Heart left ventricle (tissue), 16 donors: Measurements from ENCODE around the gene CSF1. TPM values are rescaled to one million over a fixed set of nuclear protein-coding genes. Genes with fewer than 3 reads are reported as not detected.
A peak's percentile ranks its signal among the peaks of the same experiment; 100 is the strongest.
"Not testable (repeated sequence)": the region's sequence is repeated elsewhere in the genome, so short reads cannot be mapped to it uniquely, and the experiment has no call there.

Experiments
- ATAC-seq, 4 donors: fragments of 200-7000 bp; cut with Tn5 transposase; one replicate each; pipeline ENCODE4 v1.9.1; 2020 to 2022; ENCODE audit warnings: moderate library complexity in 4 of 4, mild to moderate bottlenecking in 3 of 4, moderate number of reproducible peaks in 1 of 4
- DNase-seq, 5 donors: peaks; one replicate each; pipeline ENCODE4 v3.0.0-alpha.2; 2020
- H3K27ac ChIP-seq, 12 donors: fragments of 200-600 bp; sonication (generic) in 4 of 12; one replicate each; pipeline versions ENCODE4 v1.5.0 to v1.8.0; 2016 to 2022; ENCODE audit warnings: mild to moderate bottlenecking in 2 of 12
- H3K27me3 ChIP-seq, 9 donors: fragments of 200-600 bp; sonication (generic) in 2 of 9; one replicate each; pipeline versions ENCODE4 v1.5.1 to v1.8.0; 2016 to 2022; ENCODE audit warnings: mild to moderate bottlenecking in 3 of 9
- H3K36me3 ChIP-seq, 9 donors: fragments of 200-600 bp; sonication (generic) in 2 of 9; one replicate each; pipeline versions ENCODE4 v1.5.0 to v1.8.0; 2018 to 2022; ENCODE audit warnings: mild to moderate bottlenecking in 2 of 9
- H3K4me1 ChIP-seq, 12 donors: fragments of 200-600 bp; sonication (generic) in 4 of 12; one replicate each; pipeline versions ENCODE4 v1.5.0 to v1.8.0; 2016 to 2022; ENCODE audit warnings: mild to moderate bottlenecking in 3 of 12
- H3K4me3 ChIP-seq, 12 donors: fragments of 200-600 bp; sonication (generic) in 4 of 12; one replicate each; pipeline versions ENCODE4 v1.5.0 to v1.8.0; 2017 to 2022; ENCODE audit warnings: mild to moderate bottlenecking in 9 of 12, moderate library complexity in 4 of 12
- H3K9me3 ChIP-seq, 12 donors: fragments of 200-600 bp; sonication (generic) in 4 of 12; one replicate each; pipeline versions ENCODE4 v1.5.0 to v1.8.0; 2016 to 2022; ENCODE audit warnings: mild to moderate bottlenecking in 1 of 12
- POLR2A ChIP-seq, 2 donors: fragments of 450-650 bp; IDR thresholded peaks; one replicate each; pipeline ENCODE4 v1.6.1; 2017; ENCODE audit warnings: antibody characterized with exemption in 2 of 2, mild to moderate bottlenecking in 2 of 2, moderate library complexity in 2 of 2
- WGBS, 4 donors: extraction: QIAGEN DNeasy Blood & Tissue Kit in 2 of 4; methylation state at CpG; one replicate each; pipeline versions ENCODE4 v1.1.5 to v1.1.7; 2013 to 2018; 5-methylcytosine and 5-hydroxymethylcytosine counted together
- intact Hi-C, 10 donors: fragments of 100-400 bp; cut with DNase I; formaldehyde crosslinking; loops; one replicate each; pipeline versions ENCODE4 v1.11.1 to v1.14.2; 2022
- polyA plus RNA-seq, 2 donors: library from polyadenylated mRNA; stranded (reverse); fragments of 200-250 nt; gene quantifications; one replicate each; pipeline ENCODE4 v1.2.3, GENCODE V29; 2013
- total RNA-seq, 9 donors: library from RNA; depleted of rRNA in 2 of 9; stranded (reverse); fragments of >200 nt in 2 of 9; fragmentation: NEBNext Ultra II Directional in 3 of 9; extraction: Animal tissue kit (Norgen Biotek cat#: 25700) in 3 of 9; gene quantifications; one replicate each; pipeline versions ENCODE4 v1.1.0 to v1.2.4, GENCODE V29; 2016 to 2023
- TF ChIP-seq, protein P1 (sequence below), 12 donors: fragments of 200-600 bp; sonication (generic) in 4 of 12; IDR thresholded peaks; one replicate each; pipeline versions ENCODE4 v1.5.0 to v1.8.0; 2018 to 2022; ENCODE audit warnings: antibody characterized with exemption in 12 of 12, mild to moderate bottlenecking in 5 of 12
- donor health status: ischemic (EF 13 %, LVEDD 7.1; RV severe dilation, severe dysfunction).
- donor health status: healthy with polysubstance abuse.
- donor health status: DM: no; HTN: yes; CAD: no.
- donor health status: DM: no; HTN: no; CAD: no.
- donor health status: ischemic (EF 25% LVEDD 6.9; RV normal size, moderate dysfunction).
- donor health status: ischemic (EF 25% LVEDD 5.7; RV mildly dilated, moderate dysfunction).
- donor health status: healthy.
- donor health status: DM: yes; HTN: yes; CAD: no.
- donor health status: ischemic (EF 35%, LVEDD 5.7; RV mildly dilated, moderate dysfunction).
- donor health status: nonischemic (EF 11% LVEDD 7.7; RV severe dilation, severe dysfunction).
- donor health status: DM: yes; HTN: yes; CAD: no.
- donor health status: PGD.
- donor health status: ischemic (EF 29% LVEDD 5.4; RV normal size, mild dysfunction).
- donor health status: nonischemic (EF 23%, LVEDD 6.1; RV moderate dilation, normal function).

Gene CSF1
- total and polyA plus RNA-seq, 11 donors: 9.0 to 64.8 (median 13.3) TPM

DNA sequence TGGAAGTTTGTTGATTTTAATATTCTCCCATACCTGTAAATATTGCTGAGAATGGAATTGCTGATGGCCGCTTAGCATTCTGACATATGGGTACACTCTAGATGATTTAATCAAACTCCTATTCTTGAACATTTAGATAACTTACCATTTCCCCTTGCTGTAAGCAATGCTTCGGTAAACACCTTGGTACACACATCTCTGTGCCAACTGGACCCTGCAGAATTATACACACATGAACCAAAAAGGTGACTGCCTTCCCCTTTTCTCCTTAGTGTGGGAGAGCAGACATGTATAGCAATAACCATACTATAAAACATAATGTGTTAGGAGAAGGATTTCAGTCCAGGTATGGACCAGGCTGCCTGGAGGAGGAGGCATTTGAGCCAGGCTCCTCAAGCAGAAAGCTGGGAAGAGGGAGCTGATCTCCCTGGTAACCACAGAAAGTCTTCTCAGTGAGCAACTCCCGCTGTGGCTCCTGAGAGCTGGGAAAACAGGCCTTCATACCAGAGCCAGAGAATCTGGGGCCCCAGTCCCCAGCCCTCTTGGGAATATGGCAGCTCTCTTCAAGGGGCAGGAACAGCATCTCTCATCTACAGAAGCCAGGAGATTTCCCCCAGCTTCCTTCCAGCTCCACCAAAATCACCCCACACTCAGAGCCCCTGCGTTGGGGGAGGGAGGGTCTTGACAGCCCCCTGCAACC, 33.9 kb upstream of the CSF1 start:
- ATAC-seq: peak in 2 of 4 donors; percentile 15
- no peak for TF ChIP-seq POLR2A (IDR thresholded peaks at IDR 0.05)
- TF ChIP-seq, protein P1, sequence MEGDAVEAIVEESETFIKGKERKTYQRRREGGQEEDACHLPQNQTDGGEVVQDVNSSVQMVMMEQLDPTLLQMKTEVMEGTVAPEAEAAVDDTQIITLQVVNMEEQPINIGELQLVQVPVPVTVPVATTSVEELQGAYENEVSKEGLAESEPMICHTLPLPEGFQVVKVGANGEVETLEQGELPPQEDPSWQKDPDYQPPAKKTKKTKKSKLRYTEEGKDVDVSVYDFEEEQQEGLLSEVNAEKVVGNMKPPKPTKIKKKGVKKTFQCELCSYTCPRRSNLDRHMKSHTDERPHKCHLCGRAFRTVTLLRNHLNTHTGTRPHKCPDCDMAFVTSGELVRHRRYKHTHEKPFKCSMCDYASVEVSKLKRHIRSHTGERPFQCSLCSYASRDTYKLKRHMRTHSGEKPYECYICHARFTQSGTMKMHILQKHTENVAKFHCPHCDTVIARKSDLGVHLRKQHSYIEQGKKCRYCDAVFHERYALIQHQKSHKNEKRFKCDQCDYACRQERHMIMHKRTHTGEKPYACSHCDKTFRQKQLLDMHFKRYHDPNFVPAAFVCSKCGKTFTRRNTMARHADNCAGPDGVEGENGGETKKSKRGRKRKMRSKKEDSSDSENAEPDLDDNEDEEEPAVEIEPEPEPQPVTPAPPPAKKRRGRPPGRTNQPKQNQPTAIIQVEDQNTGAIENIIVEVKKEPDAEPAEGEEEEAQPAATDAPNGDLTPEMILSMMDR (IDR thresholded peaks at IDR 0.05): no peak
- Histone ChIP-seq H3K4me3 (peak overlapping the region in 2 of 12 donors; percentile 2 to 13), H3K27ac (peak overlapping the region; percentile 62 to 86 (median 80)), H3K36me3 (no peaks in the 10 kb centered on the region), H3K9me3 (no peaks in the 10 kb centered on the region), H3K4me1 (peaks cover 0 to 46% (median 20%) of the 10 kb centered on the region in 12 donors), H3K27me3 (no peaks in the 10 kb centered on the region)
- intact Hi-C loops: loop anchor here in 1 of 10 donors (1.0 kb wide), 1 partner anchor 34 kb away; the partner anchor contains the start of gene CSF1
- no peak for DNase-seq
- WGBS, 4 donors: 62 to 76% (median 73%) methylated on average over 4 of the region's 4 CpGs

DNA sequence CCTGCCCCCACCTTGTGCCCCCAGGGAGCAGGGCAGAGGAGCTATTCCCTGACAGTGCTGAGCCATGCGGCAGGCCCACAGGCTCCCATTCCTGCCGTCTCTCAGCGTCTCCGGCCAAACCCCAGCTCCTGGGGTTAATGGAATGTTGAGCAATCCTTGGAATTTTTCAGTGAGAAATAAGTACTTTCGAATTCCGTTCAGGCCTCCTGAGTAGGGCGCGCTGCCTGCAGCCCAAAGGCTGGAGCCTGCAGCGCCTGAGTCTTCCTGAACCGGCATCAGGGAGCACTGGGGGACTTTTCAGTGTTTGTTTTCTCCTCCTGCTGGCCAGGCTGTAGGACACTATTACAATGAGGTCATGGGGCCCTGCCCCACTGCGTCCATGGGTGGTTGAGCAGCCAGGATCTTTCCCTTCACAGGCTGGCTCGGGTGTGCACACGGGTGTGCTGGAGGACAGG, 33.3 kb upstream of the CSF1 start:
- no peaks in the 10 kb centered on the region for H3K36me3 ChIP-seq
- H3K27me3 ChIP-seq: no peaks in the 10 kb centered on the region
- H3K9me3 ChIP-seq: no peaks in the 10 kb centered on the region
- peak; percentile 65 to 94 (median 90) for ATAC-seq
- H3K27ac ChIP-seq: peak overlapping the region; percentile 62 to 86 (median 80)
- peak; percentile 57 to 84 (median 65) for DNase-seq
- peak overlapping the region in 2 of 12 donors; percentile 2 to 13 for H3K4me3 ChIP-seq
- intact Hi-C loops: loop anchor here in 1 of 10 donors (1.0 kb wide), 1 partner anchor 33 kb away; the partner anchor contains the start of gene CSF1
- H3K4me1 ChIP-seq: peaks cover 0 to 50% (median 20%) of the 10 kb centered on the region in 12 donors
- TF ChIP-seq, protein P1 (IDR thresholded peaks at IDR 0.05): peak in 8 of 12 donors; percentile 8 to 44 (median 25)
- TF ChIP-seq POLR2A (IDR thresholded peaks at IDR 0.05): no peak
- WGBS, 4 donors: 39 to 52% (median 46%) methylated on average over 12 to 13 of the region's 13 CpGs

DNA sequence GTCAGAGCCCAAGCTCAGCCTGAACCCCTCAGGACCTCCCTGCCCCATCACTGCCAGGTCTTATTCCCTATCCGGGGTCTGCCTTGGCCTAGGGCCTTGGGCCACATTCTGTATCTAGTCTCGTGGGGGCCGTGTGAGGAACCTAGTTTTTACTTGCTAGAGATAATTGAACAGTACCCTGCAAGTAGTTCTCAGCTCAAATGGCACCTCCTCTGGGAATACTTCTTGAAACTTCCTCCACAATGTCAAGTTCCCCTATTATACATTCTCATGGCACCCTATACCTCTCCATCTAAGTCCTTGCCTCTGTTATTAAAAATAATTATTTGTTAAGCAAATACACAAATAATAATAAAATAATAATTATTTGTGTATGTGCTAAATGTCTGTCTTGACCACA, 32.9 kb upstream of the CSF1 start:
- H3K4me1 ChIP-seq: peaks cover 0 to 54% (median 21%) of the 10 kb centered on the region in 12 donors
- H3K9me3 ChIP-seq: no peaks in the 10 kb centered on the region
- DNase-seq (no peak), ATAC-seq (no peak)
- WGBS, 4 donors: 66 to 82% (median 71%) methylated on average over 3 of the region's 3 CpGs
- no peak for TF ChIP-seq POLR2A (IDR thresholded peaks at IDR 0.05)
- TF ChIP-seq, protein P1 (IDR thresholded peaks at IDR 0.05): peak in 1 of 12 donors; percentile 2
- intact Hi-C loops: loop anchor here in 1 of 10 donors (1.0 kb wide), 1 partner anchor 33 kb away; the partner anchor contains the start of gene CSF1
- H3K27me3 ChIP-seq: no peaks in the 10 kb centered on the region
- peak overlapping the region in 11 of 12 donors; percentile 68 to 86 (median 80) for H3K27ac ChIP-seq
- H3K4me3 ChIP-seq: no peak overlapping the region
- H3K36me3 ChIP-seq: no peaks in the 10 kb centered on the region

DNA sequence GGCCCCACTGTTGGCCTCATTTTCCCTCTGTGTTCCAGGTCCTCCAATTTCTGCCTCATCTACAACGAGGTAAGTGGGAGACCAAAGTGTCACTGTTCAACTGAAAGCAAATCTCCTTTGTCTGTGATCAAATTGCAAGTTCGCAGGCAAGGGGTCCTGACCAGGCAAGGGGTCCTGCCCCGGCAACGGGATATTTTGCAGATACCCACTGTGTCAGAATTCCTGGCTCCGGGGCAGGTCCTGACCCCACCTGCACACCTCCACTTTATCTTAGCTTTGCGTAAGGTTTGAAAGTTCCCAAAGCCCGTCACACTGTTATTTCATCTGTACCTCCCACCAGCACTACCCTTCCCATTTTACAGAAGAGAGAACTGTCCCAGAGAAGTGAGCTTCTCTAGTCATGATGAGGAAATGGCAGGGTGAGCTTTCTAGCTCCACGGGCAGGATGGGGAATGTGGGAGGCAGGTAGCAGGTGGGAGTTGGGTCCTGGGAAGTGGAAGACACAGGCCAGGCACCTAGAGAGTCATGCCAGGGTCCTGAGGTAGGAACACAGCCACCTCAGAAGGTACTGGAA, 32.0 kb upstream of the CSF1 start:
- no peaks in the 10 kb centered on the region for H3K27me3 ChIP-seq

DNA sequence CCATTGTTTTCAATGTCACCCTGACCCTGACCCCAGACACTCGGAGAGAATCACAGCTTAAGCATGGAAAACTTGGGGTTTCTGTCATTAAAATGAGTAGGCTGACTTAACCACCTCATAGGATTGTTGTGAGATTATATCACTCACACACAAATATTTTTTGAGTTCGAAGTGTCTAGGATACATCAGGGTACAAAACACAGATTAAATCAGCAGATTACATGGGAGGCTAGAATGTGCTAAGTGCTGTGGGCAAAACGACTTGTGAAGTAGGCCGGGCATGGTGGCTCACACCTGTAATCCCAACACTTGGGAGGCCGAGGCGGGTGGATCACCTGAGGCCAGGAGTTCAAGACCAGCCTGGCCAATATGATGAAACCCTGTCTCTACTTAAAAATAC, 31.3 kb upstream of the CSF1 start:
- intact Hi-C loops, H3K27ac ChIP-seq, H3K27me3 ChIP-seq, H3K4me3 ChIP-seq, DNase-seq, H3K9me3 ChIP-seq, ATAC-seq, H3K36me3 ChIP-seq: not testable (repeated sequence)
- peaks cover 4 to 59% (median 37%) of the 10 kb centered on the region in 12 donors for H3K4me1 ChIP-seq
- WGBS, 4 donors: 92 to 94% (median 92%) methylated on average over 6 of the region's 6 CpGs

More for the DNA sequence above, 32.0 kb upstream of the CSF1 start:
- intact Hi-C loops: no loop called here
- WGBS, 4 donors: 84 to 88% (median 87%) methylated on average over 8 of the region's 8 CpGs
- no peak for ATAC-seq
- Histone ChIP-seq H3K36me3 (no peaks in the 10 kb centered on the region), H3K4me3 (no peak overlapping the region), H3K27ac (peak overlapping the region in 1 of 12 donors; percentile 19), H3K4me1 (peaks cover 0 to 55% (median 29%) of the 10 kb centered on the region in 12 donors), H3K9me3 (no peaks in the 10 kb centered on the region)
- no peak for TF ChIP-seq POLR2A (IDR thresholded peaks at IDR 0.05)
- TF ChIP-seq, protein P1 (IDR thresholded peaks at IDR 0.05): no peak
- no peak for DNase-seq
